ENCODE measurements around the gene BRIX1.

DNA sequence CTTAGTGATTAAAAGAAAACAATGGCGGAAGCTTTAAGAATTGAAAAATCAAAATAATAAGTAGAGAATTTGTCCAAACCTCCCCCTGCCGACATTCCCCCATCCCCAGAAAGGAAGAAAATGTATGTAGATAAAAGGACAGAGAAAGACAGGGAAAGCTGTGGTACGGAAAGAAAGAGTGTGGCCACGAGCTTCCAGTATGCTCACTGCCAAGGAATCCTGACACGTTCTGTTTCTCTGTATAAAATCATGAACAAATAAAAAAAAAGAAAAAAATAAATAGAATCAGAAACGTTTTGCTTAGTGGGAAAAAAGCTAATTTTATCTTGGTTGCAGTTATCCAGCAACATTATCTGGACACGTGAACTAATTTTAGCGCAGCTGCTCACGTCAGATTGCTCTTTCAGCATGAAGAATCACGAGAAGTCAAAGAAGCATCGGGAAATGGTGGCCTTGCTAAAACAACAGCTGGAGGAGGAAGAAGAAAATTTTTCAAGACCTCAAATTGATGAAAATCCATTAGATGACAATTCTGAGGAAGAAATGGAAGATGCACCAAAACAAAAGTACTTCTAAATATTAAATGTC, 29.0 kb downstream of the BRIX1 start:
- TF ChIP-seq POLR2AphosphoS5 (IDR thresholded peaks at IDR 0.05; ENCODE audit: low read depth, low read length) (no peak), TAF1 (IDR thresholded peaks at IDR 0.05; ENCODE audit: low read depth, low read length) (no peak), POLR2A (IDR thresholded peaks at IDR 0.05; ENCODE audit: low read depth, low read length) (no peak)
